ENCODE data around the gene PRKN.

- no peak for TF ChIP-seq EZH2phosphoT487 (IDR thresholded peaks at IDR 0.05)
- no peak for TF ChIP-seq EZH2 (IDR thresholded peaks at IDR 0.05)
- TF ChIP-seq CTCF (IDR thresholded peaks at IDR 0.05): no peak
Measured at GRCh38 chr6:161299726-161300125, 1427.8 kb downstream of the PRKN start.

All from neural progenitor cell (in vitro differentiated cells).